Stimulated activated CD8-positive, alpha-beta memory T cell treated with anti-CD3 and anti-CD28 coated beads, Interleukin-7, amount 100 ng/mL, for 48 hours (primary cell): ENCODE data around the gene ATG10.
"Not testable (repeated sequence)": the region's sequence is repeated elsewhere in the genome, so short reads cannot be mapped to it uniquely, and the experiment has no call there.

Experiments
- DNase-seq, 2 donors: peaks; one replicate each; pipeline ENCODE4 v3.0.0-alpha.2; 2020; ENCODE audit warnings: low read depth in 1 of 2; ENCODE audit errors: extremely low read depth in 1 of 2

The ATG10 gene

GRCh38 chr5:82046276-82046647 is 74.4 kb downstream of the ATG10 start:
- DNase-seq, result no peak

GRCh38 chr5:82050955-82051354 is 79.1 kb downstream of the ATG10 start:
- DNase-seq, result no peak

DNA sequence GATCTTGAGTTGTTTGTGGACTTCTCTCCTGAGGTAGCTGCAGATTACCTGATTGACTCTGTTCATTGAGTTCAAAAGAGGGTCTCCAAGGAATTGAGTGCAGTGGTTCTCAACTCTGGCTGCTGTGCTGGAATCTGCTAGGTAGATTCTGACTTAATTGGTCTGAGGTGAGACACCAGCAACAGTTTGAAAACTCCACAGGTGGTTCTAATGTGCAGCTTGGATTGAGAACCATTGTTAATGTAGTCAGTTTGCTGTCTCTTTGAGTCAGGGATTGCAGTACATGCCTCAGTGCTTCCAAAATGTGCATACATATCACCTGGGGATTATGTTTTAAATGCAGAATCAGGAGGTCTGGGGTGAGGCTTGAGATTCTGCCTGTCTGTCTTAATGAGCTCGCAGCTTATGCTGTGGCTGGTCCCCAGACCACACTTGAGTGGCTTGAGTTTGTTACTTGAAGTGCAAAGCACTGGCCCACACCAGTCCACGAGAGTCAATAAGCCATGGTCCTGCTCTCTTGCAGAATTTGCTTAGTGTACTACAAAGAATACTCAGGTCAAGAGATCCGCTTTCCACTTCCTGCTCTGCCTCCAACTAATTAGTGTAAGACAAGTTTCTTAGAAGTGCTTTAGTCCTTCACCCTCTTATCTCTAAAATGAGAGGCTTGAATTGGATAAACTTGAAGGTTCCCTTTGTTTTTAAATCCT is 82.3 kb downstream of the ATG10 start:
- DNase-seq, result no peak

DNA sequence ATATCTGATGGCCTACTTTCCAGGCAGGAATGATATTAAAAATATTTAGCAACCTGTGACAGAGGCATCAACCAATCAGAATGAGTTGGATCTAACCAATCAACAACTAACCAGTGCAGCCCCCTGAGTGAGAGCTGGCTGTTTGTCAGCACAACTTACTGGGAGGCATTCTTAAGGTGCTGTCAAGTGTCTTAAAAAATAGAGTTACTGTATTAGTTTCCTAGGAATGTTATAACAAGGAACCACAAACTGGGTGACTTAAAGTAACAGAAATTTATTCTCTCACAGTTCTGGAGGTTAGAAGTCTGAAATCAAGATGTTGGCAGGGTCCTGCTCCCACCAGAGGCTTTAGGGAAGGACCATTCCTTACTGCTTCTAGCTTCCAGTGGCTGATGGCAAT is 85.2 kb downstream of the ATG10 start:
- no peak for DNase-seq

DNA sequence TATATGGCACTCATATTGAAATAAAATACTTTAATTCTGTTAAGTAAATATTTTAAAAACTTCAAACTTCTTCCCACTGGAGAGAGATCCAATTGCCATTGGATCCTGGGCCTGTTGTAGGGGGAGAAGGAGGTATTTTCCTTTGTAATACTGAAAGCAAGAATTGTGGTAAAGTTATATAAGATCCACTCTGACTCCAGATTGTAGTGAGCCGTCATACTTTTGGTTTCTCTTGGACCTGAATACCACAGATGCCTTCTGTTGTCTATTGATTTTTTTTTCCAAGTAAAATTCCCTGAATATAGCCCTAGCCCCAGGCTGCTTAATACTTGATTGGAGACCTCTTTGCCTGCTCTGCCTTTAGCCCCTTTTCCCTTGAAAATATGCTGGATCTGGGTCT is 86.9 kb downstream of the ATG10 start:
- DNase-seq, result no peak

DNA sequence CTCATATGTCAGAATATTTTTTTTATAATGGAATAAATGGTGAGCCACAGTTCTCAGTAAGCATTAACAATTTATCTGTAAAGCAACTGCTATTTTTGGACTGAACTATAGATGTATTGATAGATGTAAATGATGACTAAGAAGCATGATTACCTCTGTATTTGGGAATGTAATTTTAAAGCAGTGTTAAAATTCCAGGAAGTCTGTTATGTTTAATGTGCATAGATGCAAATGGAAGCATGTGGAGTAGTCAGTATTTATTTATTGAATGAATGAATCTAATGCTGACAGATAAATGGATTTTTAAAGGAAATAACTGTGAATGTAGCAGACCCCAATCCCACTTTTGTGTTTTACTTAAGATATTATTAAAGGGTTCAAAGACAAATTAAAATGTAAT is 95.0 kb downstream of the ATG10 start:
- DNase-seq, result no peak

GRCh38 chr5:82068042-82068441 is 96.2 kb downstream of the ATG10 start:
- not testable (repeated sequence) for DNase-seq

DNA sequence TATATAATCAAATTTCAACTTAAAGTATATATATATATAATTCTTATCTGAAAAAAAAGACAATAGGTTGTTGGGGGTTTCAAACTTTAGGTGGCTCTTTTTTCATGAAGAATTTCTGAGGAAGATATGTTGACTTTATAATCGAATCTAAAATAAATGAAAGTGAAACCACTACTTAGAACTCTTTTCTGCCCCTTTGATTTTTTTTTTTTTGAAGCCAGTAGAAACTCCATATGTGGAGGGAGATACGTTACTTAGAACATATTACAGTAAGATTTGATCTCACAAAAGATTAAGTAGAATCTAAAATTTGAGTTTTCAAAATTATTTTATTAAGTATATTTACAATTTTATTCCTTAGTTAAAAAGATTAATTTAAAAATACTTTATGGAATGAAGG is 96.9 kb downstream of the ATG10 start:
- DNase-seq, result no peak

GRCh38 chr5:82072138-82072537 is 100.3 kb downstream of the ATG10 start:
- no peak for DNase-seq

DNA sequence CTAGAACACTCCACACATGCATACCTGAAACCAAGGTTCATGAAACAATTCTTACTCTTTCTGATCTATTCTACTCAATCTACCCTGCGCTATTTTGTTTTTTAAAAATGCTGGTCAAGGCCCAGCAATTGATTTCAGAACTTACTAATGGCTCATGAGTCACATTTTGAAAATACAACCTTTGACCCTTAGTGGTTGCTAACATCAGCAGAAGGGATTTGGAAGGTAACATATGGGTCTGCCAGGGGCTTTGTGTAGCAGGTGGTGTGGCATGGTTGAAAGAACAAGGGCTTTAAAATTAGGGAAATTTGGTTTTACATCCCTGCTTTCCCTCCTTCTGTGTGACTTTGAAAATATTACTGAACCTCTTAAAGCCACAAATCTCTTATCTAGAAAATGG is 101.4 kb downstream of the ATG10 start:
- no peak for DNase-seq

DNA sequence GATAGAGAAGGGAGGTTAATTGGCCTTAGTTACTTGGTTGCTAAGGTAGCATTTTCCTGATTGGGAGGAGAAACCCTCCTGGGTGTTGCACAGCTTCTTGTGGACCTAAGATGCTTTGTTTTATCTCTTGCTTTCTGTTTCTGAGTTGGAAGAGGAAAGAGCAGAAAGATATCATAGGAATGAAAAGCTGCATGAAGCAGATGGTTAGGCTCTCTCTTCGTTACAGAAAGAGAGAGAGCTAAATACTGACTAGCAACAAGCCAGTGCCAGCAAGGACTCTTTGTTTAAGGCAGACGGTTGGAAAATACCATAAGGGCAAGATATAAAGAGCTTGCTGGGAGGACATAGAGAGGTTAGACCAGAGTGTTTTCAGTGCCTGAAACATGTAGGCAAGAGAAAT is 103.1 kb downstream of the ATG10 start:
- DNase-seq, result no peak

DNA sequence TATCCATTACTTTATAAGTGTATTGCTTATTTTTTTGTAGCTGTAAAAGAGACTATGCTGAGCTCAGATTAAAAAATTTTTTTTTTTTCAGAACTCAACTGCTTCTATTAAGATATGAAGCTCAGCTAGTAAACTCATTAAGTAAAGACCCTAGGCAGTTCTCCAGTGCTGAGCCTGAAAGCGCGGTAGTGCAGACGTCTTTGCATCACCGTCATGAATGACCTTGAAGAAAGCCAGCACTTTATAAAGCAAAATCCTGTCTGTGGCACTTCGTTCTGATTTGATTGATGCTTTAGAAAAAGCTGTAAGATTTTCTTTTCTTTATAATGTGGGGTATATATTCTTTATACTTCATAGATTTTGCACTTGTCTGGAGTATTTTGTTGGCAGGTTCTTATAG is 105.7 kb downstream of the ATG10 start:
- no peak for DNase-seq

DNA sequence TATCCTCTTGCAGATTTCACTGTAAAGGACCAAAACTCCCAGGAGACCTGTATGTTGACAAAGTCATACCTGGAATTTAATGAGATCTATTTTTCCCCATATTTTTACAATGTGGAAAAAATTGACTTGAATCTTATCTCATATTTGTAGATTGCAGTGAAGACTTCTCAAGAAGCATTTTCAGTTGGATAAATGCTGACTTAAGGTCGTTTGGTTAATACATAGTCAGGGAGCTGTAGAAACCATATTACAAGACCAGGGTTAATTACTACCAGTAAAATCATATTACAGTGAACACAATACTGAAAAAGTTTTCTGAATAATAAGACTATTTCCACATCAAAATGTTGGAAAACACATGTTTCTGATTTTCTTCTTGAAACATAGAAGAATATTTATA is 119.8 kb downstream of the ATG10 start:
- DNase-seq, result no peak

GRCh38 chr5:82095536-82095935 is 123.7 kb downstream of the ATG10 start:
- DNase-seq, result no peak

DNA sequence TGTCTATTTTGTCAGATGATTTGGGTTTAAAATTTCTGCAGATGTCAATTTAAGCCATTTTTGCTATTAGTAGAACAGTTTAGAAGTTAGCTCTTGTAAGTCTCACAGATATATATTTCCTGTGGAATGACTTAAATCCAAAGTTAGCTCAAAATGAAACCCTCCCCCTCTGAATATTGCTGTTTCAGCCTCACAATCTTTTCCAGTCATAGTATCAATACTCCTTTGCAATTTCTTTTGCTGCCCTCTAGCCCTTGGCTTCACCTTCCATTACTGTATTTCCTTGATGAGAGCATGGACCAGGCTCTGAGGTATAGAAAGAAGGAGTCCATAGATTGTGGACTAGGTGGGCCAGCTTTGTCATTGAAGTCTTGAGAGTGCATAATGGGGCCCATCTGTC is 124.4 kb downstream of the ATG10 start:
- DNase-seq, result no peak

DNA sequence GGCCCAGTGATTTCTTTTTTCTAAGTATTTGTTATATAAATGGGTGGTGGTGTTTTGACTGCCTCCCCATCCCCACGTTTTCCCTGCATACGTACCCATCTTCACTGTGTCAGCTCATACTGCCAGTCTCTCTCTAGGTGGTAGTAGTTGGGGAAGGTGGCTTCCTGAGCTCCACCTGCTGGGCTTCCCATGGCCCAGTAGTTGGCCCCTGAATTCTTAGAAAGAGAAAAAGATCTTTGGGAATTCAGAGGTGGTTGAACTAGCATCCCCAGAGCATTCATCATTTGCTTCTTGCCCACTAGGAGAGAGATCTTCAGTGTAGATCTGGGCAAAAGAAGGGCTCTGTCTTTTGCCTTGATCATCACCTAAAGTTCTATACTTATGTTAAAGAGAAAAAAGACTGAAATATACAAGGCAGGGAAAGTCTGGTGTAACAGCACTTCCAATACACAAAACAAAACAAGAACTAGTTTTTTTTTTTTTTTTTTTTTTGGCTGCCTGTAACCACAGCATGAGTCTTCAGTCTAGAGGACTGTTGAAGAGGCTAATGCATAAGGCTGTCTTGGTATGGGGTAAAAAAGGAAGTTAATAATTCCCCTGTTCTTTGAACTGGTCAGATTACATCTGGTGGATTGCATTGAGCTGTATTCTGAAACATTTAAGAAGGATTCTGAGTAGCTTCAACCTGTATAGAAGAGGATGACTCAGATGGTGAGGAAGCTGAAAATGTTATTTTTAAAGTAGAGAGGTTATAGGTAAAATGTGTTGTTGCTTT is 128.7 kb downstream of the ATG10 start:
- no peak for DNase-seq

- no peak for DNase-seq
Measured at GRCh38 chr5:82104872-82105271, 133.0 kb downstream of the ATG10 start.

- no peak for DNase-seq
Measured at GRCh38 chr5:82105457-82105856, 133.6 kb downstream of the ATG10 start.

GRCh38 chr5:82106207-82106606 is 134.4 kb downstream of the ATG10 start:
- DNase-seq, result no peak

DNA sequence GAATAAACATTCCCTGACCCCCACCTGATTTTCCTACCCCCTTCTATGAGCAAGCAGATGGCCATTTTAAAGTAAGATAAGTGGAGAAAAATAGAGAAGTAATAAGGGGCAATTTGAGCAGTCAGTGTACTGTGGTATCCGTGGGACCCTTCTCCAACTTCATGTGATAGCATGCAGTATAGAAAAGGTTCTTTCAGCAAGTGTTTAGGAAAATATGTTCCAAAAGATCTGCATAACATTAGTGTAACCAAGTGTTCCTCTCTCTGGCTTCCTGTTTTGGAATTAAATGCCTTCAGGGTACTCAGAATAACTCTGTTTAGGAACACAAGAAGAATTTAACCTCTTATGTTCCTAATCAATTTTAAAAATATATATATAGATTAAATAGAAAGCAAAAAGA is 134.9 kb downstream of the ATG10 start:
- DNase-seq, result no peak

DNA sequence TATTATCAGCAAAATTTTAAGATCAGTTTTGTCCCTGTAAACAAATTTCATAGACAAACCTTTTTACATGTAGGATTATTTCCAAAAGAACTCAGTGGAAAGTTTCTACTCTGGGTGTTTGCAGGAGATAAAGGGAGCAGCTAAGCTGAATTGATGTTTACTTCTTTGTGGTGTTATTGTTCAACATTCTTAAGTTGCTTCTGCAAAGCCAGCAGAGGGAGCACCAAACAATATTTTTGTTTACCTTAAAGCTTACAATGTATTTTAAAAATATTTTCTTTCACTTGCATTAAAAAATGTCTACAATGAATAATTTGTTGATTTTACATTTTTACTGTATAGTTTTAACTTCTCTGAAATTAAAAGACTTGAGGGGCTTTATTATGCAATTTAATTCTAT is 135.4 kb downstream of the ATG10 start:
- DNase-seq, result no peak

DNA sequence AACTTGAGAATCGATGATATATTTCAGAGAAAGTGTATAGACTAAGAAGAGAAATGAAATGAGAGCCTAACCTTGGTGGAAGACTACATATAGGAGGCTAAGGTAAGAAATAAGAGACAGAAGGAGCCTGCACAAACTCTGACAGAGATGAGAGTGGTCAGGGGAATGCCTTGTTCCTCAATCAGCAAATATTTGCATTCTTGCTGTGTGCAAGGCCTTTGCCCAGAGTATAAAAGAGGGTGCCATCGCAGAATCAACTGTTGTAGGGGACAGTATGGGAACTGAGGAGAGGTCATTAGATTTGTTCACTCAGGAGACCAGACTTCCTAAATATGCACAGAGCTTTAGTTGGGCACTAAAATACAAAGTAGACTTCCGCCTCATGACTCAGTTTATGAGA is 137.2 kb downstream of the ATG10 start:
- DNase-seq, result no peak

DNA sequence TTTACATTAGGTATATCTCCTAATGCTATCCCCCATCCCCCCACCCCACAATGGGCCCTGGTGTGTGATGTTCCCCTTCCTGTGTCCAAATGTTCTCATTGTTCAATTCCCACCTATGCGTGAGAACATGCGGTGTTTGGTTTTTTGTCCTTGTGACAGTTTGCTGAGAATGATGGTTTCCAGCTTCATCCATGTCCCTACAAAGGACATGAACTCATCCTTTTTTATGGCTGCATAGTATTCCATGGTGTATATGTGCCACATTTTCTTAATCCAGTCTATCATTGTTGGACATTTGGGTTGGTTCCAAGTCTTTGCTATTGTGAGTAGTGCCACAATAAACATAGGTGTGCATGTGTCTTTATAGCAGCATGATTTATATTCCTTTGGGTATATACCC is 138.1 kb downstream of the ATG10 start:
- not testable (repeated sequence) for DNase-seq
